ENCODE data around the gene FAIM2. TPM values are rescaled to one million over a fixed set of nuclear protein-coding genes. Genes with fewer than 3 reads are reported as not detected.

FAIM2 gene
- total RNA-seq, 1 donor from 2014 or later, result not detected

DNA sequence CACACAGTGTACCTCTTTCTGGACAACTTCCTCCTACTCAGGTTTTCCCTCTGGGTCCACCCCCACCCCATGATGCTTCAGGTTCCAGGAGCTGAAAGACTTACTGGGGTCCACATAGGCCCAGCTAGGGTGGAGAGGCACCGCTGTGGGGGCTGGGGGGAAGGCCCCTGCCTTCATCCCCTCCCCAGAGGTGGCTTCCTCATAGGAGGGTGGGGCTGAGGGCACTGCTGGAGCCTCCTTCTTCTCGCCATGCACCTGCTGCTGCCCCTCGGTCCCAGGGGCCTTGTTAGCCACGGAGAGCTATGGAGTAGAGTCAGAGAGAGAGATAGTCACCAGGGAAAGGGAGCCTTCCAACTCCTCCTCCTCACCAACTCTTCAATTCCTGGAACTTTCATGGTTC lies 2.7 kb downstream of the FAIM2 start:
- peaks cover 56% of the 10 kb centered on the region for H3K27me3 ChIP-seq (ENCODE audit: control insufficient read depth, insufficient read depth, low read length)
- TF ChIP-seq, protein P1, sequence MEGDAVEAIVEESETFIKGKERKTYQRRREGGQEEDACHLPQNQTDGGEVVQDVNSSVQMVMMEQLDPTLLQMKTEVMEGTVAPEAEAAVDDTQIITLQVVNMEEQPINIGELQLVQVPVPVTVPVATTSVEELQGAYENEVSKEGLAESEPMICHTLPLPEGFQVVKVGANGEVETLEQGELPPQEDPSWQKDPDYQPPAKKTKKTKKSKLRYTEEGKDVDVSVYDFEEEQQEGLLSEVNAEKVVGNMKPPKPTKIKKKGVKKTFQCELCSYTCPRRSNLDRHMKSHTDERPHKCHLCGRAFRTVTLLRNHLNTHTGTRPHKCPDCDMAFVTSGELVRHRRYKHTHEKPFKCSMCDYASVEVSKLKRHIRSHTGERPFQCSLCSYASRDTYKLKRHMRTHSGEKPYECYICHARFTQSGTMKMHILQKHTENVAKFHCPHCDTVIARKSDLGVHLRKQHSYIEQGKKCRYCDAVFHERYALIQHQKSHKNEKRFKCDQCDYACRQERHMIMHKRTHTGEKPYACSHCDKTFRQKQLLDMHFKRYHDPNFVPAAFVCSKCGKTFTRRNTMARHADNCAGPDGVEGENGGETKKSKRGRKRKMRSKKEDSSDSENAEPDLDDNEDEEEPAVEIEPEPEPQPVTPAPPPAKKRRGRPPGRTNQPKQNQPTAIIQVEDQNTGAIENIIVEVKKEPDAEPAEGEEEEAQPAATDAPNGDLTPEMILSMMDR (IDR thresholded peaks at IDR 0.05; ENCODE audit: insufficient read depth, low read length, poor library complexity, severe bottlenecking), result no peak
- no peak overlapping the region for H3K4me3 ChIP-seq (ENCODE audit: low read depth, low read length)
- DNase-seq (ENCODE audit: low read depth), result no peak
- no peaks in the 10 kb centered on the region for H3K36me3 ChIP-seq (ENCODE audit: control insufficient read depth, insufficient read depth, low read length)

DNA sequence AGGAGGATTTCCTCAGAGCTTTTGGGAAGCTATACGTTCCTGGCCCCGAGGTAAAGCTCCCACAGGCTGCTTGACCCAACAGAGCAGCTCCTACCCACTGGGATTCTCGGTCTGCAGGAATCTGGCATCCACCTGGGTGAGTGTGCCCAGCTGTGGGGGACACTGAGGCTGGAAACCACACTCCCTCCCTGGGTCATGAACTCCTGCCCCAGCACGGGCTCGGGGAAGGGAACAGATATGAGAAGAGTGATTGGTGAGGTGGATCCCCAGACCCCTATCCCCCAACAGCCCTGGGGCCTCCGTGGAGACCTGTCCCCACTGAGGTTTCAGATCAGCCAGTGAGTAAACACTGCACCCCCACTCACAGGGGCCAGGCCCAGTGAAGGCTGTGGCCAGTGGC lies 3.3 kb downstream of the FAIM2 start:
- Histone ChIP-seq H3K36me3 (ENCODE audit: control insufficient read depth, insufficient read depth, low read length) (no peaks in the 10 kb centered on the region), H3K27me3 (ENCODE audit: control insufficient read depth, insufficient read depth, low read length) (peaks cover 50% of the 10 kb centered on the region), H3K4me3 (ENCODE audit: low read depth, low read length) (no peak overlapping the region)
- TF ChIP-seq, protein P1 (IDR thresholded peaks at IDR 0.05; ENCODE audit: insufficient read depth, low read length, poor library complexity, severe bottlenecking), result no peak
- no peak for DNase-seq (ENCODE audit: low read depth)

DNA sequence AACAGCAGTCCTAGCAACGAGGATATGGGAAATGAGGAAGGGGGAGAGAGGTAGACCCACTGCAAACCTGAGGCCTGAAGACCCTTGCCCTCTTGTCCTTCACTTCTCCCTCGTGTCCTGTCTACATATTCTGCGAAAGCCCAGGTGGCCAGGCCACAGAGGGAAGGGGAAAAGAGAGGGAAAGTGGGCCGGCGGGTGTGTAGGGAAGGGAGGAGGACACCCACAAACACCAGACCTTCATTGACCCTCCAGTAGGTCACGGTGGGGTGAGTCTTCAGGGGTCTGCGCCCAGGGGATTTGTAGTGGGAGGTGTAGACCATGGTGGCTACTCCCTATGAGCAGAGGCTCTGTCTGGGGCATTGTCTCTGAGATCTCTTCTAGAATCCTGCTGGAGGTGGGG lies 3.8 kb downstream of the FAIM2 start:
- DNase-seq (ENCODE audit: low read depth), result no peak
- TF ChIP-seq, protein P1 (IDR thresholded peaks at IDR 0.05; ENCODE audit: insufficient read depth, low read length, poor library complexity, severe bottlenecking), result no peak
- H3K4me3 ChIP-seq (ENCODE audit: low read depth, low read length), result no peak overlapping the region
- no peaks in the 10 kb centered on the region for H3K36me3 ChIP-seq (ENCODE audit: control insufficient read depth, insufficient read depth, low read length)
- peaks cover 50% of the 10 kb centered on the region for H3K27me3 ChIP-seq (ENCODE audit: control insufficient read depth, insufficient read depth, low read length)

DNA sequence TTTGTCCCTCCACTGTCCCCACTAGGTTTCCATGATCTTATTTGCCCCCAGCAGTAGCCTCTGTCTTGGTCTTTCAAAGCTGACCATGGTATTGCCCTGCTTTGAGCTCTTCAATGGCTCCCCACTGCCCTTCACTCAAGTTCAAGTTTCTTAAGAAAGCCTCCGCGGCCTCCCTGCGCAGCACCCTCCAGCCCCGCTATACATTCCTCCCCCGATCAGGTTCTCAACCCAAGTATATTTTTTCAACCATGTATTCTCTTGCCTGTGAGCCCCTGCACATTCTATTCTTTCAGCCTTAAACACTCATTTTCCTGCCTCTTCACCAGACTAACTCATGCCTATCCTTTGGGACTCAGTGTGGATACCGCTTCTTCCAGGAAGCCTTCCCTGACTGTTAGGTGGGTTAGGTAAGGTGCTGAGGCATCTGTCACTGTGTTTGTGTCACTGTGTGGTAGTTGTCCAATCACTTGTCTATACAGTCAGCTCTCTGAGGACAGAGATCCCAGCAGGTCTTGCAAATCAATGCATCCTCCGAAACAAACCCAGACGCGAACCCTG lies 4.3 kb downstream of the FAIM2 start:
- Histone ChIP-seq H3K4me3 (ENCODE audit: low read depth, low read length) (no peak overlapping the region), H3K27me3 (ENCODE audit: control insufficient read depth, insufficient read depth, low read length) (peaks cover 45% of the 10 kb centered on the region), H3K36me3 (ENCODE audit: control insufficient read depth, insufficient read depth, low read length) (no peaks in the 10 kb centered on the region)
- TF ChIP-seq, protein P1 (IDR thresholded peaks at IDR 0.05; ENCODE audit: insufficient read depth, low read length, poor library complexity, severe bottlenecking), result no peak
- no peak for DNase-seq (ENCODE audit: low read depth)

DNA sequence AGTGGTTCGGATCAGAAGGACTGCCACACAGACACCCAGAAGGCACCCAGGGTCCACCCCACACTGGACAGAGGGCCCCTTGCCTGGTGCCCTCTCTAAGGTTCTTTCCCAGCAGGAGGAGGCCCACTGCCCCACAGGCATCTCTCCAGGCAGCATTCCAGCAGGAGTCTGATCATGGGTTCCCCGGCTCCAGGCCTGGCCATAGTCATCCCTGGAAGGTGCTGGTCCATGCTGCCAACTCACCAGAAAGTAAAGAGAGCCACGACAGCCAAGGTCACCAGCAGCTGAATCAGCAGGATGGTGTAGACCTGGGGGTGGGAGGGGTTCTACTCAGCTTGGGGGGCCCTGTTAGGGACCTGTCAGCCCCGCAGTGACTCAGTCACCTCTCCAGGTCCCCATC lies 6.4 kb downstream of the FAIM2 start:
- no peaks in the 10 kb centered on the region for H3K36me3 ChIP-seq (ENCODE audit: control insufficient read depth, insufficient read depth, low read length)
- TF ChIP-seq, protein P1 (IDR thresholded peaks at IDR 0.05; ENCODE audit: insufficient read depth, low read length, poor library complexity, severe bottlenecking), result no peak
- no peak overlapping the region for H3K4me3 ChIP-seq (ENCODE audit: low read depth, low read length)
- H3K27me3 ChIP-seq (ENCODE audit: control insufficient read depth, insufficient read depth, low read length), result peaks cover 33% of the 10 kb centered on the region
- no peak for DNase-seq (ENCODE audit: low read depth)

DNA sequence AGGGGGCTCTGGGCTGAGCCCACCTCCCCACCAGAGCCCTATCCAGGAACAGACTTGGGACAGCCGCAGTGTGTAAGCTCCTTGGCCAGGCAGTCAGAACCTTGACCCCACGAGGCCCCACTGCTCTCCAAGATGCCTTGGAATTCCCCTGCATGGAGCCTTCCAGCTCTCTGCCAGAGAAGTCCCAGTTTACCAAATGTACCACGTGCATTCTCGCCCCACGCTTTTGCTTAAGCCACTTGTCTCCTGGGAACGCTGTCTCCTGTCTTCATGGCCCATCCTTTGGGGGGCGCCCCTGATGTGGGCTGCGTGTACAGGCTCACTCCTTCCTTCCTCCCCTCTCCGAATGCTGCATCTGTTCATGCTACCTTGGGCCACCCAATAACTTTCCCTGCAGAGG lies 7.9 kb downstream of the FAIM2 start:
- no peaks in the 10 kb centered on the region for H3K36me3 ChIP-seq (ENCODE audit: control insufficient read depth, insufficient read depth, low read length)
- TF ChIP-seq, protein P1 (IDR thresholded peaks at IDR 0.05; ENCODE audit: insufficient read depth, low read length, poor library complexity, severe bottlenecking), result no peak
- no peak overlapping the region for H3K4me3 ChIP-seq (ENCODE audit: low read depth, low read length)
- peaks cover 26% of the 10 kb centered on the region for H3K27me3 ChIP-seq (ENCODE audit: control insufficient read depth, insufficient read depth, low read length)
- DNase-seq (ENCODE audit: low read depth), result no peak

Data from kidney epithelial cell (primary cell).